Tongue (tissue), 2 donors: ENCODE measurements around the gene PRPF4. TPM values are rescaled to one million over a fixed set of nuclear protein-coding genes. Genes with fewer than 3 reads are reported as not detected.
"Not testable (repeated sequence)": the region's sequence is repeated elsewhere in the genome, so short reads cannot be mapped to it uniquely, and the experiment has no call there.

Experiments
- DNase-seq: peaks from one replicate; pipeline ENCODE4 v3.0.0-alpha.2; 2015
- total RNA-seq: library from RNA; depleted of rRNA; stranded (reverse); fragments of >200 nt; gene quantifications from one replicate; pipeline ENCODE4 v1.2.3, GENCODE V29; 2014

The PRPF4 gene
- total RNA-seq, 1 donor from 2014 or later: 18.7 TPM

GRCh38 chr9:113269355-113269754 is 6.1 kb upstream of the PRPF4 start:
- no peak for DNase-seq

- DNase-seq: no peak
Observed at GRCh38 chr9:113269871-113270270, 5.6 kb upstream of the PRPF4 start.

- DNase-seq: peak; percentile 83
Observed at GRCh38 chr9:113274474-113275156, 843 bp upstream of the PRPF4 start.

DNA sequence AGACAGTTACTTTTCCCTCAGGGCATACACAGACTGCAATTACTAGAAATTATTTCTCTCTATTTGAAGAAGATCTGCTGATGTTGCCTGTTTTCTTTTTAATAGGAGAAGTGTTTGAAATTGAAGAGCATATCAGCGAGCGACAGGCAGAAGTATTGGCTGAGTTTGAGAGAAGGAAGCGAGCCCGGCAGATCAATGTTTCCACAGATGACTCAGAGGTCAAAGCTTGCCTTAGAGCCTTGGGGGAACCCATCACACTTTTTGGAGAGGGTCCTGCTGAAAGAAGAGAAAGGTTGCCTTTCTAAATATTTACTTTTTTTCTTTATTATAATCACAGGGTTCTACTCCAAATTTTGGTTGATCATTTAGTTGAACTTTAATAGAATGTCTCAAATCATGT is 3.4 kb downstream of the PRPF4 start:
- DNase-seq: no peak

- no peak for DNase-seq
Observed at GRCh38 chr9:113281356-113281755, 5.9 kb downstream of the PRPF4 start.

GRCh38 chr9:113289091-113289490 is 13.6 kb downstream of the PRPF4 start:
- no peak for DNase-seq

DNA sequence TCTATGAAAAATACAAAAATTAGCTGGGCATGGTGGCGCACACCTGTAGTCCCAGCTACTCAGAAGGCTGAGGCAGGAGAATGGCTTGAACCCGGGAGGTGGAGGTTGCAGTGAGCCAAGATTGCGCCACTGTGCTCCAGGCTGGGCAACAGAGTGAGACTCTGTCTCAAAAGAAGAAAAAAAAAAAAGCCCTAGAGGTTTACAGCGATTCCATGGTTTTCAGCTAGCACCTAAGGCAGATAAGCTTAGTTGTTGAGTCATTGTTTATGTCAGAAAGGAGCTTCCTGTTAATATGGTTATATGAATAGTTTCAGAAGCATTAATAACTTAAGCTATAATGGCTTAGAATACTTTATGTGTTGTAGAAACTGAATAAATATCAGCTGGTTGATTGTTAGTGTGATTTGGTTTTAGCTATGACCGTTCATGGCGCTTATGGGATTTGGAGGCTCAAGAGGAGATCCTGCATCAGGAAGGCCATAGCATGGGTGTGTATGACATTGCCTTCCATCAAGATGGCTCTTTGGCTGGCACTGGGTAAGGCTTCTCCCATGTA is 14.7 kb downstream of the PRPF4 start:
- no peak for DNase-seq

GRCh38 chr9:113293285-113293878 is 17.9 kb downstream of the PRPF4 start:
- no peak for DNase-seq

GRCh38 chr9:113296247-113296646 is 20.8 kb downstream of the PRPF4 start:
- DNase-seq: not testable (repeated sequence)

- no peak for DNase-seq
Observed at GRCh38 chr9:113296796-113297558, 21.5 kb downstream of the PRPF4 start.

DNA sequence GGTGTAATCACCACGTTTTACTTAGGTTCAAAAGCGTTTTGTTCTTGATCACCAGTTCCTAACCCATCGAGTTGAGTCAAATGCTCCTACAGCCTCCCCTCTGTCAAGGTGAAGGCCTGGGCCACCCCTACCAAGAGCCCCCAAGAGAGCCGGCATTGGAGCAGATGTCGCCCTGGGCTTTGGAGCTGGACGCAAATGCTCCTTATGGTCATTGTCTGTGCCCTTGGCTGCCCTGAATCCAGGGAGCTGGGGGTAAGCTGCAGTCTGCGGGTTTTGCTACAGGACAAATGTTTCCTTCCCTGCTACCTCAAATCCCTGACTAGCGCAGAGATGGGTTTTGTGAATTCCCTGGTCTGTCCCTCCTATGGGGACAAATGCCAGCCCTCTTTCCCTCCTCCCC is 22.9 kb downstream of the PRPF4 start:
- no peak for DNase-seq

- DNase-seq: no peak
Observed at GRCh38 chr9:113298924-113299770, 23.7 kb downstream of the PRPF4 start.

DNA sequence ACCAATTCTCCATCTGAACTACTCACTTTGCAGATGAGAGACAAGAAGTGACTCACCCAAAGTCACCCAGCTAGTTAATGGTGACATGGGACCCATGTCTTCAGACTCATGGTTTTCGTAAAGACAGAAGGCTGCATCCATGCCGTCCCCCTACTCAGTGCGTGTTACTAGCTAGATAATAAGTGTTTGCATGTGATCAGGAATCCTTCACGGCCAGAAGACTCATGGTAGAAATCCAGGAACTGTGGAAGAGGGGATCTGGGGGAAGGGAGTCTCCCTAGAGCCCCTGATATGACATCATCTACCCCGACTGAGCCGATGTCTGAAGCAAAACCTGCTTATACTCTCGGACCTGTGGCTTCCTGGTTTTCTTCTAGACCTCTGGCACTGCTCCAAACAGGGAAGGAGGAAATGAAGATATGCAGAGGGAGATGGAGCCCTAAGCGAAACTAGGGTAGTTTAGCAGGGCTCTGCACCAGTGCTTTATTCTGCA is 24.4 kb downstream of the PRPF4 start:
- peak; percentile 58 for DNase-seq

- DNase-seq: no peak
Observed at GRCh38 chr9:113301548-113301947, 26.1 kb downstream of the PRPF4 start.

DNA sequence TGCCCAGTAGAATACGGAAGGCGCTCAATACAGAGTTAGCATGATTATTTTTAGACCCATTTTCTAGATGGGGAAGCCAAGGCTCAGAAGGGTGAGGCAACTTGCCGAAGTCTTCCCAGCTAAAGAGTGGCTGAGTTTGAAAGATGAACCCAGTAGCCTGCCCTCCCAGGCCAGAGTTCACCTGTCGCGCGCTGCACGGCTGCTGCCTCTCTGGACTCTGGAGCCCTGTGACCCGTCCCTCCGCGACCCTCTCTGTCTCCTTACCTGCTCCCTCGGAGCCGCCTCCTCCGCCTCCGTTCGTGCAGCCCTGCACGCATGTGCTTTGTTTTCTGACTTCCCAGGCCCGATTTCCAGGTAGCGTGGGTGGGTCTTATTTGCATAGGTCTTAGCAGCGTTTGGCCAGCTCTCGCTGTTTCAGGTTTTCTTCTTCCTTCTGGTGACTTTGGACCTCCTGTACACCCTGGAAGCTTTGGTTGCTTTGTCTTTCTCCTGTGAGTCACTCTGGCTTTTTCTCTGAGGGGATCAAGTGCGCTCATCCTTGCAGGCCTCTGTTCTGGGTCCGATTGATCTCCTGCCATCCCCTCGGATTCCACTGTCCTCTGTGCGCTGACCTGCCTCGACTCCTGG is 27.4 kb downstream of the PRPF4 start, which contains the start of gene RNF183:
Gene RNF183, minus strand, starts transcription at position 585 of the 627 bp plus-strand sequence. CDS start 5,192 bp downstream, outside the sequence.
- no peak for DNase-seq

- DNase-seq: no peak
Observed at GRCh38 chr9:113306566-113306965, 31.1 kb downstream of the PRPF4 start.

- DNase-seq: no peak
Observed at GRCh38 chr9:113307396-113307975, 32.0 kb downstream of the PRPF4 start.

GRCh38 chr9:113309204-113309813 is 33.9 kb downstream of the PRPF4 start:
- DNase-seq: peak; percentile 68

DNA sequence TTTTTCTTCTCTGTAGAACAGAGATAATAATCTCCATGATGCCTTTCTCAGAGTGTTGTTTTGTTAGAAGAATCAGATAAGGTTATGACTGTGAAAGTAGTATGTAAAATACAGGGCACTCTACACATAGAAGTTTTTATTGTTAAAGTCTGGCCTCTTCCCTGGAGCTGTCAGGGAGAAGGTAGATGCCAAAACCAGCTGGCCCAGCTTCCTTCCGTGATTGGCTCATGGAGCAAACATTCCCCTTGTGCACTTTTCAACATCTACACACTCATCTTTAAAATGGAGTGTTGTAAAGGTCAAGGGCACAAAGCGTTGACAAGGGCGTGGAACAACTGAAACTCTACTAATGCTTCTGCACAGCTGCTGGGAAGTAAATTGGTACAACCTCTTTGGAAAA is 35.1 kb downstream of the PRPF4 start:
- no peak for DNase-seq

- no peak for DNase-seq
Observed at GRCh38 chr9:113311961-113312360, 36.5 kb downstream of the PRPF4 start.
